H9 (cell line): ENCODE results near the gene CBX8. TPM values are rescaled to one million over a fixed set of nuclear protein-coding genes. Genes with fewer than 3 reads are reported as not detected.

Experiments
- DNase-seq: peaks from one replicate; pipeline ENCODE4 v3.0.0-alpha.2; 2017
- H2AFZ ChIP-seq: one replicate; pipeline ENCODE4 v1.6.1; 2013; ENCODE audit warnings: mild to moderate bottlenecking, low read length, control low read depth, moderate library complexity
- H2AK5ac ChIP-seq: 2 replicates; pipeline ENCODE4 v1.6.1; 2013; ENCODE audit warnings: low read length, control low read depth, mixed read lengths; ENCODE audit not compliant: insufficient read length
- H2BK120ac ChIP-seq: one replicate; pipeline ENCODE4 v1.6.1; 2013; ENCODE audit warnings: low read depth, mild to moderate bottlenecking, low read length, control low read depth, inconsistent platforms; ENCODE audit not compliant: poor library complexity, severe bottlenecking
- H2BK12ac ChIP-seq: 2 replicates; pipeline ENCODE4 v1.6.1; 2013; ENCODE audit warnings: low read length, control low read depth, mixed read lengths, low read depth; ENCODE audit not compliant: insufficient read length
- H2BK15ac ChIP-seq: 2 replicates; pipeline ENCODE4 v1.6.1; 2013; ENCODE audit warnings: low read depth, low read length, control low read depth
- H2BK20ac ChIP-seq: one replicate; pipeline ENCODE4 v1.6.1; 2013; ENCODE audit warnings: low read depth, mild to moderate bottlenecking, low read length, control low read depth, inconsistent platforms; ENCODE audit not compliant: poor library complexity, severe bottlenecking
- H2BK5ac ChIP-seq: 2 replicates; pipeline ENCODE4 v1.6.1; 2013; ENCODE audit warnings: low read length, control low read depth, mixed read lengths; ENCODE audit not compliant: insufficient read length
- H3K14ac ChIP-seq: 2 replicates; pipeline ENCODE4 v1.6.1; 2013; ENCODE audit warnings: low read length, control low read depth; ENCODE audit not compliant: insufficient read depth
- H3K18ac ChIP-seq: 2 replicates; pipeline ENCODE4 v1.6.1; 2013; ENCODE audit warnings: low read depth, mild to moderate bottlenecking, mixed read lengths, low read length, control low read depth; ENCODE audit not compliant: insufficient read length
- H3K23ac ChIP-seq: 2 replicates; pipeline ENCODE4 v1.6.1; 2013; ENCODE audit warnings: low read length, control low read depth, mixed read lengths, low read depth; ENCODE audit not compliant: insufficient read length
- H3K23me2 ChIP-seq: 2 replicates; pipeline ENCODE4 v1.6.1; 2013; ENCODE audit warnings: low read depth, mild to moderate bottlenecking, mixed read lengths, low read length, control low read depth; ENCODE audit not compliant: insufficient read length, poor library complexity, severe bottlenecking
- H3K27ac ChIP-seq: 2 replicates; pipeline ENCODE4 v1.5.1; 2013; ENCODE audit warnings: low read length, control low read depth, mixed read lengths, low read depth; ENCODE audit not compliant: insufficient read length
- H3K27me3 ChIP-seq: 2 replicates; pipeline ENCODE4 v1.6.1; 2013; ENCODE audit warnings: low read length, control low read depth, inconsistent platforms; ENCODE audit not compliant: insufficient read depth
- H3K4ac ChIP-seq: 2 replicates; pipeline ENCODE4 v1.6.1; 2013; ENCODE audit warnings: low read depth, mild to moderate bottlenecking, control low read depth, inconsistent platforms, low read length, moderate library complexity
- H3K4me1 ChIP-seq: 2 replicates; pipeline ENCODE4 v1.6.1; 2013; ENCODE audit warnings: low read length, control low read depth, inconsistent platforms; ENCODE audit not compliant: insufficient read depth
- H3K4me2 ChIP-seq: 2 replicates; pipeline ENCODE4 v1.6.1; 2013; ENCODE audit warnings: low read length, control low read depth, mixed read lengths; ENCODE audit not compliant: insufficient read length, insufficient read depth
- H3K56ac ChIP-seq: 2 replicates; pipeline ENCODE4 v1.6.1; 2013; ENCODE audit warnings: low read depth, mild to moderate bottlenecking, mixed read lengths, low read length, control low read depth; ENCODE audit not compliant: insufficient read length
- H3K79me1 ChIP-seq: 2 replicates; pipeline ENCODE4 v1.6.1; 2013; ENCODE audit warnings: low read depth, mild to moderate bottlenecking, moderate library complexity, low read length, control low read depth, inconsistent platforms; ENCODE audit not compliant: insufficient read depth, poor library complexity, severe bottlenecking
- H3K79me2 ChIP-seq: 2 replicates; pipeline ENCODE4 v1.6.1; 2013; ENCODE audit warnings: low read length, control low read depth, inconsistent platforms; ENCODE audit not compliant: insufficient read depth
- H3K9ac ChIP-seq: 2 replicates; pipeline ENCODE4 v1.6.1; 2013; ENCODE audit warnings: low read length, control low read depth, mixed read lengths; ENCODE audit not compliant: insufficient read length; ENCODE audit errors: extremely low read depth
- H3K9me3 ChIP-seq: one replicate; pipeline ENCODE4 v1.6.1; 2013; ENCODE audit warnings: low read depth, low read length, inconsistent platforms; ENCODE audit not compliant: control insufficient read depth
- H3T11ph ChIP-seq: one replicate; pipeline ENCODE4 v1.6.1; 2013; ENCODE audit warnings: mild to moderate bottlenecking, low read length, control low read depth, inconsistent platforms
- H4K20me1 ChIP-seq: one replicate; pipeline ENCODE4 v1.6.1; 2013; ENCODE audit not compliant: control insufficient read depth, insufficient read length, insufficient read depth
- H4K5ac ChIP-seq: 2 replicates; pipeline ENCODE4 v1.6.1; 2013; ENCODE audit warnings: low read depth, mild to moderate bottlenecking, mixed read lengths, low read length, control low read depth; ENCODE audit not compliant: insufficient read length
- H4K8ac ChIP-seq: replicated peaks from 2 replicates; pipeline ENCODE4 v1.6.1; 2013; ENCODE audit warnings: low read length, control low read depth, mixed read lengths, low read depth; ENCODE audit not compliant: insufficient read length
- H4K91ac ChIP-seq: 2 replicates; pipeline ENCODE4 v1.6.1; 2013; ENCODE audit warnings: low read depth, mild to moderate bottlenecking, moderate library complexity, mixed read lengths, low read length, control low read depth; ENCODE audit not compliant: insufficient read length
- H3K27ac Mint-ChIP-seq, 3 experiments: 2 replicates in 2 of 3; 3 replicates in 1 of 3; pipeline ENCODE4 v1.8.0; 2020 to 2021; ENCODE audit warnings: mixed read lengths in 3 of 3, mild to moderate bottlenecking in 1 of 3, moderate library complexity in 1 of 3
- H3K27me3 Mint-ChIP-seq: 2 replicates; pipeline ENCODE4 v1.8.0; 2021; ENCODE audit warnings: low read depth, mild to moderate bottlenecking, moderate library complexity, mixed read lengths
- H3K36me3 Mint-ChIP-seq, 3 experiments: 2 replicates in 2 of 3; 3 replicates in 1 of 3; pipeline ENCODE4 v1.8.0; 2020 to 2021; ENCODE audit warnings: low read depth in 3 of 3, mixed read lengths in 3 of 3; ENCODE audit not compliant: insufficient read depth in 1 of 3
- H3K4me1 Mint-ChIP-seq, 2 experiments: 2 replicates each; pipeline ENCODE4 v1.8.0; 2020; ENCODE audit warnings: mixed read lengths in 2 of 2
- H3K4me3 Mint-ChIP-seq, 2 experiments: 2 replicates in 1 of 2; 3 replicates in 1 of 2; pipeline ENCODE4 v1.8.0; 2020 to 2021; ENCODE audit warnings: mild to moderate bottlenecking in 2 of 2, mixed read lengths in 2 of 2, moderate library complexity in 1 of 2
- H3K9me3 Mint-ChIP-seq, 2 experiments: 2 replicates in 1 of 2; 3 replicates in 1 of 2; pipeline ENCODE4 v1.8.0; 2020; ENCODE audit warnings: mild to moderate bottlenecking in 2 of 2, mixed read lengths in 2 of 2, moderate library complexity in 1 of 2
- CTCF ChIP-seq: fragments of 200-600 bp; sonication (generic); conservative IDR thresholded peaks from 3 replicates; pipeline ENCODE4 v1.8.0; 2021; ENCODE audit warnings: antibody characterized with exemption, mild to moderate bottlenecking
- WGBS: extraction: QIAGEN DNeasy Blood & Tissue Kit; methylation state at CpG from one replicate; pipeline ENCODE4 v1.1.7; 2013; ENCODE audit warnings: missing lambda C conversion rate, low lambda C conversion rate, mixed read lengths; ENCODE audit not compliant: insufficient read length; ENCODE audit errors: extremely low coverage; 5-methylcytosine and 5-hydroxymethylcytosine counted together
- total RNA-seq: library from RNA; stranded (reverse); gene quantifications from 2 replicates; pipeline ENCODE4 v1.2.1, GENCODE V29; 2021

The CBX8 gene
- total RNA-seq, 1 experiment from 2014 or later = 1.2 TPM

GRCh38 chr17:79808763-79809529, 12.1 kb upstream of the CBX8 start:
- no peak overlapping the region for H3K23ac ChIP-seq
- H3K27me3 ChIP-seq = peaks cover 79% of the 10 kb centered on the region
- peak; percentile 85 for DNase-seq
- H3K14ac ChIP-seq = peak overlapping the region; percentile 80; the same call in 1 of the 2 replicates
- Mint-ChIP-seq H3K4me3 (peak overlapping the region; percentile 15 to 76; a peak in 4 of 5 replicates), H3K27me3 (peaks cover 92% of the 10 kb centered on the region), H3K4me1 (peaks cover 46 to 55% of the 10 kb centered on the region in 2 experiments), H3K9me3 (peaks cover 3 to 7% of the 10 kb centered on the region in 2 experiments; a peak in 3 of 5 replicates), H3K36me3 (no peaks in the 10 kb centered on the region; a peak in 1 of 7 replicates), H3K27ac (peak overlapping the region in 2 of 3 experiments; percentile 28 to 55; a peak in 2 of 7 replicates)
- H3K18ac ChIP-seq = peak overlapping the region; percentile 94
- H3K56ac ChIP-seq = no peak overlapping the region
- H3K79me1 ChIP-seq = no peaks in the 10 kb centered on the region
- H2BK5ac ChIP-seq = no peak overlapping the region
- no peak overlapping the region for H3K4me2 ChIP-seq
- H3K27ac ChIP-seq = no peak overlapping the region
- H3K23me2 ChIP-seq = peaks cover 2% of the 10 kb centered on the region
- 0 out of 2 replicates have a peak overlapping the region, but pooled peaks have one; percentile 17 for H2BK15ac ChIP-seq
- H3K4ac ChIP-seq = no peak overlapping the region; the same call in 1 of the 2 replicates
- H3K9ac ChIP-seq = no peak overlapping the region
- TF ChIP-seq CTCF = peak; percentile 69
- H3K79me2 ChIP-seq = no peaks in the 10 kb centered on the region
- no peaks in the 10 kb centered on the region; the same call in 1 of the 2 replicates for H3K4me1 ChIP-seq
- no peak overlapping the region for H2AK5ac ChIP-seq
- H3K9me3 ChIP-seq = no peaks in the 10 kb centered on the region
- no CpG with 5 or more reads among the region's 20 CpGs for WGBS
- H4K8ac ChIP-seq = no peak overlapping the region
- H2BK120ac ChIP-seq = no peak overlapping the region
- peak overlapping the region; percentile 34 for H4K91ac ChIP-seq
- no peak overlapping the region for H3T11ph ChIP-seq
- H2BK20ac ChIP-seq = no peak overlapping the region
- H2BK12ac ChIP-seq = peak overlapping the region; percentile 31
- H4K20me1 ChIP-seq = no peaks in the 10 kb centered on the region
- no peak overlapping the region for H4K5ac ChIP-seq
- H2AFZ ChIP-seq = no peak overlapping the region
